AG04450 (cell line): ENCODE data around the gene PNMA8B. TPM values are rescaled to one million over a fixed set of nuclear protein-coding genes. Genes with fewer than 3 reads are reported as not detected.
"Not testable (repeated sequence)": the region's sequence is repeated elsewhere in the genome, so short reads cannot be mapped to it uniquely, and the experiment has no call there.

ENCODE experiments used
- CTCF ChIA-PET: fragments of 300-600, 350-600 bp; formaldehyde crosslinking; extraction: SDS; loops from one replicate; lab custom pipeline; 2022; ENCODE audit warnings: antibody characterized with exemption, inconsistent platforms; lab: Charles Lee
- POLR2A ChIA-PET: fragments of 350-600 bp; formaldehyde crosslinking; extraction: SDS; loops from one replicate; lab custom pipeline; 2021; ENCODE audit warnings: antibody characterized with exemption, inconsistent platforms; lab: Yijun Ruan, JAX
- DNase-seq: peaks from one replicate; pipeline ENCODE4 v3.0.0-alpha.2; 2011; ENCODE audit warnings: low read depth, low spot score
- H3K27ac ChIP-seq: one replicate; pipeline ENCODE4 v1.5.1; 2012; ENCODE audit warnings: low read depth, low read length, control low read depth
- H3K27me3 ChIP-seq: one replicate; pipeline ENCODE4 v1.6.0; 2012; ENCODE audit warnings: low read length; ENCODE audit not compliant: control insufficient read depth, insufficient read depth
- H3K4me3 ChIP-seq: 2 replicates; pipeline ENCODE4 v1.5.1; 2011; ENCODE audit warnings: mild to moderate bottlenecking, low read depth, low read length, control low read depth
- H3K9me3 ChIP-seq: 2 replicates; pipeline ENCODE4 v1.5.1; 2012; ENCODE audit warnings: low read length; ENCODE audit not compliant: control insufficient read depth, insufficient read depth
- polyA plus RNA-seq: library from polyadenylated mRNA; depleted of rRNA; stranded (reverse); fragments of >200 nt; gene quantifications from 2 replicates; pipeline ENCODE4 v1.2.3, GENCODE V29; 2011
- TF ChIP-seq, protein P1 (sequence below): IDR thresholded peaks from 2 replicates; pipeline ENCODE4 v1.5.1; 2011; ENCODE audit warnings: low read depth, low read length, control low read depth, inconsistent platforms

PNMA8B gene
- polyA plus RNA-seq, 1 experiment, result 0.17 TPM

DNA sequence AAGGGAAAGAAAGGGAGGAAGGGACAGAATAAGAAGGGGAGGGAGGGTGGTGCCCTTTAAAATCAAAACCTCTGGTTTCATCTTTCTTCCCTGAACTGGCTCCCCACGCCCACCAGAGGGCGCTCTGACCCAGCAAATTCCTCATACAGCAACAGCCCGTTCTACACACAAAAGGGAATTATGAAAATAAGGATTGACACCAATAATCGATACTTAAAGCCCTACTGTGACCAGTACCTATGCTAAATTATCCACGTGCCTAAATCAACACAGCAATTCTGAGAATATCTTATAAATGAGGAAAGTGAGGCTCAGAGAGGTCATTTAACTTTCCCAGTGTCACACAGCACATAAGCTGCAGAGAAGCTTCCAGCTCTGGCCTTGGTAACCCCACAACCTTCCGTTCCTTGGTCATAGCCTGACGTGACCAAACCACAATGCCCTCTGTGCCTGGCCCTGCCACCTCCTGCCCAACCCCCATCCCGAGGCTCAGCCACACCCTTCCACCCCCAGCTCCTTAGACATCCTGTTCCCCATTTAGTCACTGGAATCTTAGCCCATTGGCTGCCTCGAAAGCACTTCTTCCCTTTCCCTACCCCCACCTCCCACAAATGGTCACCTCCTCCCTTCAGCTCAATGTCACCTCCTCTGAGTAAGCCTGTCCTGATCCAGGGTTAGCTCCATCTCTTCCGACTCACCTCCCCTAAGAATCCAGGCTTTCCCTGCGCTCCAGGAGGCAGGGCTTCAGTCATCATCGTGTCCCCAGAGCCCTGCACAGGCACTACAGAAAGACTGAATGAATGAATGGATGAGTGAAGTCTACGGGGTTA, 34.2 kb upstream of the PNMA8B start:
- no peak for DNase-seq

GRCh38 chr19:46528601-46529590, 33.2 kb upstream of the PNMA8B start:
- H3K9me3 ChIP-seq, result no peaks in the 10 kb centered on the region
- TF ChIP-seq, protein P1, sequence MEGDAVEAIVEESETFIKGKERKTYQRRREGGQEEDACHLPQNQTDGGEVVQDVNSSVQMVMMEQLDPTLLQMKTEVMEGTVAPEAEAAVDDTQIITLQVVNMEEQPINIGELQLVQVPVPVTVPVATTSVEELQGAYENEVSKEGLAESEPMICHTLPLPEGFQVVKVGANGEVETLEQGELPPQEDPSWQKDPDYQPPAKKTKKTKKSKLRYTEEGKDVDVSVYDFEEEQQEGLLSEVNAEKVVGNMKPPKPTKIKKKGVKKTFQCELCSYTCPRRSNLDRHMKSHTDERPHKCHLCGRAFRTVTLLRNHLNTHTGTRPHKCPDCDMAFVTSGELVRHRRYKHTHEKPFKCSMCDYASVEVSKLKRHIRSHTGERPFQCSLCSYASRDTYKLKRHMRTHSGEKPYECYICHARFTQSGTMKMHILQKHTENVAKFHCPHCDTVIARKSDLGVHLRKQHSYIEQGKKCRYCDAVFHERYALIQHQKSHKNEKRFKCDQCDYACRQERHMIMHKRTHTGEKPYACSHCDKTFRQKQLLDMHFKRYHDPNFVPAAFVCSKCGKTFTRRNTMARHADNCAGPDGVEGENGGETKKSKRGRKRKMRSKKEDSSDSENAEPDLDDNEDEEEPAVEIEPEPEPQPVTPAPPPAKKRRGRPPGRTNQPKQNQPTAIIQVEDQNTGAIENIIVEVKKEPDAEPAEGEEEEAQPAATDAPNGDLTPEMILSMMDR, result no peak
- H3K4me3 ChIP-seq, result no peak overlapping the region
- no peak overlapping the region for H3K27ac ChIP-seq
- peaks cover 12% of the 10 kb centered on the region for H3K27me3 ChIP-seq
- ChIA-PET CTCF (interaction anchor here (0.5 to 4.0 kb wide), 13 partner anchors 9 to 311 kb away, joined by 3 to 62 read pairs (median 5); partner anchors contain the start of gene DACT3), POLR2A (interaction anchor here (1.3 kb wide), 1 partner anchor 132 kb away, joined by 4 read pairs; the partner anchor contains the start of gene DACT3)
- DNase-seq, result no peak

More for the DNA sequence above, 34.2 kb upstream of the PNMA8B start:
- TF ChIP-seq, protein P1, result peak; percentile 96
- Histone ChIP-seq H3K27me3 (peaks cover 10% of the 10 kb centered on the region), H3K4me3 (no peak overlapping the region), H3K27ac (no peak overlapping the region), H3K9me3 (no peaks in the 10 kb centered on the region)
- ChIA-PET POLR2A (interaction anchor here (0.8 to 1.3 kb wide), 2 partner anchors 71 to 131 kb away, joined by 3 to 4 read pairs; partner anchors contain the start of genes CALM3 and DACT3), CTCF (interaction anchor here (0.6 to 4.0 kb wide), 17 partner anchors 8 to 1213 kb away, joined by 3 to 62 read pairs (median 4); partner anchors contain the start of gene DACT3)

- CTCF ChIA-PET, result interaction anchor here (3.8 to 4.0 kb wide), 3 partner anchors 10 to 16 kb away, joined by 23 to 62 read pairs (median 44); no protein-coding TSS in a partner anchor
- DNase-seq, H3K27me3 ChIP-seq, H3K27ac ChIP-seq, POLR2A ChIA-PET, H3K4me3 ChIP-seq, H3K9me3 ChIP-seq: not testable (repeated sequence)
These were observed 31.1 kb upstream of the PNMA8B start for GRCh38 chr19:46526801-46527200.

GRCh38 chr19:46524308-46524707, 28.6 kb upstream of the PNMA8B start:
- CTCF ChIA-PET, result interaction anchor here (0.7 to 1.6 kb wide), 2 partner anchors 13 to 130 kb away, joined by 3 to 5 read pairs; no protein-coding TSS in a partner anchor
- Histone ChIP-seq H3K27ac (no peak overlapping the region), H3K4me3 (no peak overlapping the region), H3K9me3 (no peaks in the 10 kb centered on the region), H3K27me3 (peaks cover 6% of the 10 kb centered on the region)
- TF ChIP-seq, protein P1, result no peak
- DNase-seq, result no peak
- POLR2A ChIA-PET, result no interaction called here

GRCh38 chr19:46522988-46523387, 27.3 kb upstream of the PNMA8B start:
- POLR2A ChIA-PET, result not testable (repeated sequence)

More at GRCh38 chr19:46522988-46523387, 27.3 kb upstream of the PNMA8B start:
- not testable (repeated sequence) for H3K27me3 ChIP-seq, H3K4me3 ChIP-seq, H3K9me3 ChIP-seq, DNase-seq, H3K27ac ChIP-seq
- CTCF ChIA-PET, result interaction anchor here (0.6 to 1.6 kb wide), 4 partner anchors 9 to 383 kb away, joined by 3 to 9 read pairs (median 4); no protein-coding TSS in a partner anchor
